ENCODE data around the gene AP2S1.

GRCh38 chr19:46828484-46828883, 22.2 kb downstream of the AP2S1 start:
- TF ChIP-seq, protein P1, sequence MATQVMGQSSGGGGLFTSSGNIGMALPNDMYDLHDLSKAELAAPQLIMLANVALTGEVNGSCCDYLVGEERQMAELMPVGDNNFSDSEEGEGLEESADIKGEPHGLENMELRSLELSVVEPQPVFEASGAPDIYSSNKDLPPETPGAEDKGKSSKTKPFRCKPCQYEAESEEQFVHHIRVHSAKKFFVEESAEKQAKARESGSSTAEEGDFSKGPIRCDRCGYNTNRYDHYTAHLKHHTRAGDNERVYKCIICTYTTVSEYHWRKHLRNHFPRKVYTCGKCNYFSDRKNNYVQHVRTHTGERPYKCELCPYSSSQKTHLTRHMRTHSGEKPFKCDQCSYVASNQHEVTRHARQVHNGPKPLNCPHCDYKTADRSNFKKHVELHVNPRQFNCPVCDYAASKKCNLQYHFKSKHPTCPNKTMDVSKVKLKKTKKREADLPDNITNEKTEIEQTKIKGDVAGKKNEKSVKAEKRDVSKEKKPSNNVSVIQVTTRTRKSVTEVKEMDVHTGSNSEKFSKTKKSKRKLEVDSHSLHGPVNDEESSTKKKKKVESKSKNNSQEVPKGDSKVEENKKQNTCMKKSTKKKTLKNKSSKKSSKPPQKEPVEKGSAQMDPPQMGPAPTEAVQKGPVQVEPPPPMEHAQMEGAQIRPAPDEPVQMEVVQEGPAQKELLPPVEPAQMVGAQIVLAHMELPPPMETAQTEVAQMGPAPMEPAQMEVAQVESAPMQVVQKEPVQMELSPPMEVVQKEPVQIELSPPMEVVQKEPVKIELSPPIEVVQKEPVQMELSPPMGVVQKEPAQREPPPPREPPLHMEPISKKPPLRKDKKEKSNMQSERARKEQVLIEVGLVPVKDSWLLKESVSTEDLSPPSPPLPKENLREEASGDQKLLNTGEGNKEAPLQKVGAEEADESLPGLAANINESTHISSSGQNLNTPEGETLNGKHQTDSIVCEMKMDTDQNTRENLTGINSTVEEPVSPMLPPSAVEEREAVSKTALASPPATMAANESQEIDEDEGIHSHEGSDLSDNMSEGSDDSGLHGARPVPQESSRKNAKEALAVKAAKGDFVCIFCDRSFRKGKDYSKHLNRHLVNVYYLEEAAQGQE (IDR thresholded peaks at IDR 0.05; ENCODE audit: unreplicated experiment): no peak
- TF ChIP-seq CTCF (conservative IDR thresholded peaks at IDR 0.05; ENCODE audit: low read depth in 2 of 2) (no peak), POLR2AphosphoS5 (IDR thresholded peaks at IDR 0.05; ENCODE audit: low read depth) (no peak), EZH2 (IDR thresholded peaks at IDR 0.05; ENCODE audit: low read depth, unreplicated experiment) (no peak), JUNB (IDR thresholded peaks at IDR 0.05; ENCODE audit: unreplicated experiment) (no peak), STAT1 (IDR thresholded peaks at IDR 0.05; ENCODE audit: unreplicated experiment) (no peak), NANOG (IDR thresholded peaks at IDR 0.05; ENCODE audit: borderline replicate concordance) (no peak), ZNF114 (CRISPR knock-in tag; IDR thresholded peaks at IDR 0.05) (no peak)
- TF ChIP-seq, protein P2, sequence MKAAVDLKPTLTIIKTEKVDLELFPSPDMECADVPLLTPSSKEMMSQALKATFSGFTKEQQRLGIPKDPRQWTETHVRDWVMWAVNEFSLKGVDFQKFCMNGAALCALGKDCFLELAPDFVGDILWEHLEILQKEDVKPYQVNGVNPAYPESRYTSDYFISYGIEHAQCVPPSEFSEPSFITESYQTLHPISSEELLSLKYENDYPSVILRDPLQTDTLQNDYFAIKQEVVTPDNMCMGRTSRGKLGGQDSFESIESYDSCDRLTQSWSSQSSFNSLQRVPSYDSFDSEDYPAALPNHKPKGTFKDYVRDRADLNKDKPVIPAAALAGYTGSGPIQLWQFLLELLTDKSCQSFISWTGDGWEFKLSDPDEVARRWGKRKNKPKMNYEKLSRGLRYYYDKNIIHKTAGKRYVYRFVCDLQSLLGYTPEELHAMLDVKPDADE (IDR thresholded peaks at IDR 0.05): no peak

Data from GM23338 (cell line).